SKM-1 (cell line): ENCODE data around the gene CES4A.
"Not testable (repeated sequence)": the region's sequence is repeated elsewhere in the genome, so short reads cannot be mapped to it uniquely, and the experiment has no call there.

Experiments
- DNase-seq: peaks from one replicate; lab custom pipeline; 2025; ENCODE audit not compliant: unreplicated experiment; lab: John Stamatoyannopoulos, UW

Gene CES4A

DNA sequence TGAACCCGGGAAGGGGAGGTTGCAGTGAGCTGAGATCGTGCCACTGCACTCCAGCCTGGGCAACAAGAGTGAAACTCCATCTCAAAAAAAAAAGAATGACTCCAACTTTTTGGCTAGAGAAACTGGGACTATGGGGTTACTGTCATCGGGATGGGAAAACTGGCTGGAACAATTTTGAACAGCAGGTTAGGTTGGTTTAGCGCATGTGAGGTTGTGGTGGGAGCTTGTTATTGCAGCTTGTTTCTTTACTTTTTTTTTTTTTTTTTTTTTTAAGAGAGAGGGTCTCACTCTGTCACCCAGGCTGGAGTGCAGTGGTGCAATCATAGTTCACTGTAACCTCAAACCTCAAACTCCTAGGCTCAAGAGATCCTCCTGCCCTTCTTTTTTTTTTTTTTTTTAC, 53.1 kb downstream of the CES4A start:
- DNase-seq = not testable (repeated sequence)

GRCh38 chr16:67043420-67043819, 55.0 kb downstream of the CES4A start:
- DNase-seq = no peak

- DNase-seq = no peak
These were observed 62.4 kb downstream of the CES4A start for GRCh38 chr16:67050796-67051195.

GRCh38 chr16:67052399-67052798, 64.0 kb downstream of the CES4A start:
- no peak for DNase-seq

- DNase-seq = no peak
These were observed 65.5 kb downstream of the CES4A start for GRCh38 chr16:67053767-67054334.

DNA sequence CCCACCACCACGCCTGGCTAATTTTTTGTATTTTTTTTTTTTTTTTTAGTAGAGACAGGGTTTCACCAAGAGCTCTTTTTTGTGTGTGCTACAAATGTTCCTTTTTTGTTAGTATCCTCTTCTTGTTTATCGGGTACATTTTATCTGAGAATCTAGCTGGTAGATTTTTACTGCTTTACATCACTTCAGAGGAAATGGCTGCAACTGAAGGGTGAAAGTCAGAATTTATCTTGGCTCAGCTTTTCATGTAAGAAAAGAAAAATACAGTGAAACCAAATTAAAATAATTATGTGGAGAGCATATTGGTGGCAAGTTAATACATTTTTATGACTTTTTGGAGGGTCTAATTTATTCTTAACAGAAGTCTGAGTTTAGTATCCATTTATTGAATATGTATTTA, 66.5 kb downstream of the CES4A start:
- DNase-seq = no peak

DNA sequence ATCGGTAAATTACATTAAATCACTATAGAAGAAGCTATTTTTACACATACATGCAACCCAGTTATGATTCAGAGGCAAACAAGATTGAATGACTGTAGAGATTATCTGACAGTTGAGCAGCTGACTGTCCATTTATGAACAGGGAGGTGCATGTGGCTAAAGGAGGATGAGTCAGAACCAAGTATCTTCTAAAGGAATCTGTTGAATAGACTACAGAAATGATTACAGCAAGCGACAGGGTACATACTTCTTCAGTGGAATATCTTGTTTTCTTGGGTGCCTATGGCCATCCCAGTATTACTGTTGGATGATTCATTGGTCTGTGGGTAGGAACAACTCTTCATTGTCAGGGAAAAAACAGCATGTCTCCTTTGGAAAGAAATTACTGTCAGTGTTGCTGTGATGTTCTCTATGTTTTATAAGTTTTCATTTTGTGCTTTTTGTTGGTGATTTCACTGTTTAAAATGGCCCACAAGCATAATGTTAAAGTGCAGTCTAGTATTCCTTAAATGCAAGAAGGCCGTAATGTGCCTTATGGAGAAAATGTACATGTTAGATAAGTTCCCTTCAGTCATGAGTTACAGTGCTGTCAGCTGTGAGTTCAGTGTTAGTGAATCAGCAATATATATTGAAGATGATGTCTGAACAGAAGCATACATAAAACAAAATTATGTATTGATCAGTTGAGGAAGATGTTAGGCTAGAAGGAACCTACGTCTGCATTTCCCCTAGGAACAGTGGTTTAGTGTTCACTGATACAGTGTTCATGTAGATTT, 67.5 kb downstream of the CES4A start:
- no peak for DNase-seq
